A549 (cell line): Measurements from ENCODE around the gene RHBDL2. TPM values are rescaled to one million over a fixed set of nuclear protein-coding genes. Genes with fewer than 3 reads are reported as not detected.

Experiments
- ATAC-seq, 2 experiments: fragments of 200-7000 bp in 1 of 2; fragments of >200 bp in 1 of 2; cut with Nextera tagmentation in 1 of 2; cut with Tn5 transposase in 1 of 2; 3 replicates each; pipeline versions ENCODE4 v1.8.0 to v1.9.1; 2018 to 2020; ENCODE audit warnings: mild to moderate bottlenecking in 1 of 2, moderate library complexity in 1 of 2
- CTCF ChIA-PET: fragments of 300-600 bp; sonication (Branson Sonifier 250); formaldehyde crosslinking; extraction: SDS; loops from one replicate; lab custom pipeline; 2021; ENCODE audit warnings: antibody characterized with exemption, inconsistent platforms; lab: Yijun Ruan, JAX
- POLR2A ChIA-PET: fragments of 350-600 bp; formaldehyde crosslinking; extraction: SDS; loops from one replicate; lab custom pipeline; 2021; ENCODE audit warnings: antibody characterized with exemption, inconsistent platforms; lab: Yijun Ruan, JAX
- DNase-seq, 2 experiments: peaks; one replicate each; pipeline versions ENCODE4 v3.0.0 to v3.0.0-alpha.2; 2011 to 2016; ENCODE audit warnings: low read depth in 1 of 2, low spot score in 1 of 2
- FAIRE-seq: peaks from 2 replicates; lab custom pipeline; 2011; peaks lifted over from hg19 to GRCh38; lab: Jason Lieb, UNC
- H3K27ac ChIP-seq, 2 experiments: fragments of >200 bp; sonication (Bioruptor Twin); formaldehyde crosslinking; 3 replicates each; pipeline ENCODE4 v1.5.1; 2016 to 2017
- H3K4me1 ChIP-seq: fragments of >200 bp; sonication (Bioruptor Twin); formaldehyde crosslinking; 3 replicates; pipeline ENCODE4 v1.6.1; 2016
- H3K4me2 ChIP-seq: fragments of >200 bp; sonication (Bioruptor Twin); formaldehyde crosslinking; 3 replicates; pipeline ENCODE4 v1.6.1; 2016
- H3K4me3 ChIP-seq: fragments of >200 bp; sonication (Bioruptor Twin); formaldehyde crosslinking; 3 replicates; pipeline ENCODE4 v1.5.1; 2016
- H3K9me3 ChIP-seq: fragments of >200 bp; sonication (Bioruptor Twin); formaldehyde crosslinking; 3 replicates; pipeline ENCODE4 v1.6.1; 2016
- BCL3 ChIP-seq: fragments of >200 bp; sonication (Bioruptor Twin); formaldehyde crosslinking; IDR thresholded peaks from 3 replicates; pipeline ENCODE4 v1.6.1; 2016
- EHF ChIP-seq: fragments of 250-450 bp; sonication (Bioruptor Pico); IDR thresholded peaks from 2 replicates; pipeline ENCODE4 v1.5.0; 2020; ENCODE audit warnings: mild to moderate bottlenecking
- ESRRA ChIP-seq: fragments of 150-350 bp; IDR thresholded peaks from 2 replicates; pipeline ENCODE4 v1.6.1; 2014; ENCODE audit warnings: mild to moderate bottlenecking, low read length, borderline replicate concordance
- FOSB ChIP-seq: fragments of 250-450 bp; sonication (Bioruptor Pico); IDR thresholded peaks from 2 replicates; pipeline ENCODE4 v1.5.0; 2020; ENCODE audit warnings: mild to moderate bottlenecking, moderate library complexity
- FOXS1 ChIP-seq: fragments of 250-450 bp; sonication (Bioruptor Pico); IDR thresholded peaks from 2 replicates; pipeline ENCODE4 v1.5.0; 2020; ENCODE audit warnings: mild to moderate bottlenecking, moderate library complexity
- HOXB13 ChIP-seq: fragments of 250-450 bp; sonication (Bioruptor Pico); IDR thresholded peaks from 2 replicates; pipeline ENCODE4 v1.5.0; 2020; ENCODE audit warnings: low read depth, mild to moderate bottlenecking, moderate library complexity
- JUNB ChIP-seq: fragments of >200 bp; sonication (Bioruptor Twin); formaldehyde crosslinking; IDR thresholded peaks from 2 replicates; pipeline ENCODE4 v1.6.1; 2016
- KDM1A ChIP-seq: fragments of 200-600 bp; sonication (generic); IDR thresholded peaks from 2 replicates; pipeline ENCODE4 v1.6.1; 2016; ENCODE audit warnings: low read depth, mild to moderate bottlenecking
- KDM5A ChIP-seq: fragments of 200-600 bp; sonication (generic); IDR thresholded peaks from 2 replicates; pipeline ENCODE4 v1.6.1; 2016; ENCODE audit warnings: antibody characterized with exemption, mild to moderate bottlenecking
- MAFK ChIP-seq: fragments of 450-650 bp; IDR thresholded peaks from 2 replicates; pipeline ENCODE4 v1.6.1; 2014; ENCODE audit not compliant: partially characterized antibody
- MAZ ChIP-seq: fragments of 150-350 bp; IDR thresholded peaks from 2 replicates; pipeline ENCODE4 v1.6.1; 2014; ENCODE audit warnings: antibody characterized with exemption, low read depth, low read length, borderline replicate concordance
- MYC ChIP-seq: IDR thresholded peaks from 2 replicates; pipeline ENCODE4 v1.6.1; 2012; ENCODE audit warnings: mild to moderate bottlenecking, inconsistent platforms, low read length, improper control_type of control experiment, borderline replicate concordance
- NFE2L2 ChIP-seq: fragments of 150-350 bp; conservative IDR thresholded peaks from 2 replicates; pipeline ENCODE4 v1.6.1; 2014; ENCODE audit warnings: low read length
- NPAS2 ChIP-seq: fragments of 250-450 bp; sonication (Bioruptor Pico); IDR thresholded peaks from 2 replicates; pipeline ENCODE4 v1.8.0; 2022; ENCODE audit warnings: mild to moderate bottlenecking, moderate library complexity, borderline replicate concordance
- NR3C1 ChIP-seq: fragments of >200 bp; sonication (Bioruptor Twin); formaldehyde crosslinking; IDR thresholded peaks from 3 replicates; pipeline ENCODE4 v1.6.1; 2017
- SREBF2 ChIP-seq: fragments of 450-650 bp; IDR thresholded peaks from 2 replicates; pipeline ENCODE4 v1.6.1; 2014; ENCODE audit warnings: mild to moderate bottlenecking, moderate library complexity
- TFCP2L1 ChIP-seq: fragments of 250-450 bp; sonication (Bioruptor Pico); IDR thresholded peaks from 2 replicates; pipeline ENCODE4 v1.5.0; 2021; ENCODE audit warnings: mild to moderate bottlenecking
- TP53 ChIP-seq: fragments of 250-450 bp; sonication (Bioruptor Pico); IDR thresholded peaks from 2 replicates; pipeline ENCODE4 v1.5.0; 2021; ENCODE audit warnings: mild to moderate bottlenecking, moderate library complexity
- ZNF302 ChIP-seq: fragments of 250-450 bp; sonication (Bioruptor Pico); IDR thresholded peaks from 2 replicates; pipeline ENCODE4 v1.9.0; 2021; ENCODE audit warnings: inconsistent platforms, mild to moderate bottlenecking, moderate library complexity
- ZSCAN20 ChIP-seq: fragments of 250-450 bp; sonication (Bioruptor Pico); IDR thresholded peaks from 2 replicates; pipeline ENCODE4 v1.8.0; 2022; ENCODE audit warnings: mild to moderate bottlenecking, moderate library complexity
- WGBS: methylation state at CpG from one replicate; pipeline ENCODE4 v1.1.6; 2017; ENCODE audit errors: missing lambda C conversion rate; 5-methylcytosine and 5-hydroxymethylcytosine counted together
- polyA plus RNA-seq, 4 experiments: library from polyadenylated mRNA; depleted of rRNA in 3 of 4; stranded (reverse); fragments of >200 nt; fragmentation: RNase III in 1 of 4; extraction: RNeasy Plus Mini Kit Qiagen cat#74134 plus additional on column Dnase treatment in 1 of 4; gene quantifications; 2 replicates in 3 of 4; 3 replicates in 1 of 4; pipeline ENCODE4 v1.2.3, GENCODE V29; 2011 to 2017
- TF ChIP-seq, protein P1 (sequence below): fragments of 250-450 bp; sonication (Bioruptor Pico); IDR thresholded peaks from 2 replicates; pipeline ENCODE4 v1.5.0; 2021; ENCODE audit warnings: mild to moderate bottlenecking, moderate library complexity, borderline replicate concordance
- TF ChIP-seq, protein P2 (sequence below): fragments of 200-600 bp; sonication (generic); IDR thresholded peaks from 2 replicates; pipeline ENCODE4 v1.6.1; 2016; ENCODE audit warnings: antibody characterized with exemption, mild to moderate bottlenecking, moderate library complexity

Gene RHBDL2
- polyA plus RNA-seq, 2 of the 4 experiments (the other 2 are of a cell fraction): 2.6 to 3.6 TPM

GRCh38 chr1:38899560-38899959 is 42.1 kb downstream of the RHBDL2 start (continued):
- TF ChIP-seq FOXS1 (CRISPR knock-in tag) (no peak), EHF (CRISPR knock-in tag) (no peak), FOSB (CRISPR knock-in tag) (no peak), SREBF2 (no peak), KDM1A (no peak), TP53 (CRISPR knock-in tag) (no peak)

DNA sequence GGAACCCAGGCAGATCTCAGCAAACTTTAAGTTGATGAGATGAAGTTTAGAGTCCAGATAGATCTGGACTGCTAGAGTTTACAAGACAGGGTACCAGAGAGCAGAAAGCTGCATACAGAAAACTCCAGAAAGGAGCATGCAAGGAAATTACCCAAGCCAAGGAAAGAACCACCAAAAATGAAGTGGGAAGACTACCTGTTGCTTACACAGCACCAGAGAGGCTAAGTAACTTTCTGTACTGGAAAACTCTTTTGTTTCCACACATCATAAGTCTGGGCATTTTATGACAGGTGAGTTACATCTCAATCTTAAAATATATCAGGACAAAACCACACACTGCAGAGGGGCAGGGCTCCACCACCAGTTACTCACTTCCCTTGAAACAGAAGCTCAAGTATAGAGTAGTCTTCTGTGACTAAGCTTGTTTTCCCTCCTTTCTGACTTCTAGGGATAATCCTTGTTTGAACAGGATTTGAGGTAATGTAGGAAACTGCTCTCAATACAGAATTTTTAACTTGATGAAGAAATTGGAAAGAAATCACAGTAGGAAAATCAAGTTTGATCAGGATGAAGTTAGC is 42.9 kb downstream of the RHBDL2 start:
- H3K4me2 ChIP-seq: no peak overlapping the region
- no peak overlapping the region for H3K27ac ChIP-seq
- H3K4me1 ChIP-seq: no peaks in the 10 kb centered on the region
- CTCF ChIA-PET: interaction anchor here (1.0 kb wide), 1 partner anchor 11 kb away, joined by 3 read pairs; no protein-coding TSS in a partner anchor
- no peak for FAIRE-seq
- no peaks in the 10 kb centered on the region for H3K9me3 ChIP-seq
- POLR2A ChIA-PET: no interaction called here
- ATAC-seq: peak in 1 of 2 experiments; percentile 39; a peak in 1 of 6 replicates
- no peak overlapping the region for H3K4me3 ChIP-seq
- TF ChIP-seq NR3C1 (no peak), EHF (CRISPR knock-in tag) (no peak), NPAS2 (CRISPR knock-in tag) (no peak), NFE2L2 (no peak), MAZ (no peak), TFCP2L1 (CRISPR knock-in tag) (no peak), ZSCAN20 (CRISPR knock-in tag) (no peak), MAFK (no peak)
- no peak for DNase-seq

DNA sequence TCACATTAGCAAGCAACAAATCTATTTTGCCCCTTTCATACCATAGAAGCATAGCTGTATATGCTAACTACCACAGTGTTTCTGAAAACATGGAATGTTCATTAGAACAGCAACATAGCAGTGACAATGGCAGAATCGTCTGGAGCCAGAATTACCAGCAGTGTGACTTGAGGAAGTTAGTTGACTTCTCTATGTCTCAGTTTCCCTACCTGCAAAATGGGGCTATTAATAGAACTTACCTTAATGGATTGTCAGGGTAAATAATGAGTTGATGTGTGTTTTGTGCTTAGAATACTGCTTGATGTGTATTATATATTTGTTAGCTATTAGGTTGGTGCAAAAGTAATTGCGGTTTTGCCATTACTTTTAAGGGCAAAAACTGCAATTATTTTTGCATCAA is 45.5 kb downstream of the RHBDL2 start:
- Histone ChIP-seq H3K27ac (no peak overlapping the region), H3K9me3 (no peaks in the 10 kb centered on the region), H3K4me1 (no peaks in the 10 kb centered on the region), H3K4me3 (no peak overlapping the region), H3K4me2 (no peak overlapping the region)
- FAIRE-seq (no peak), DNase-seq (no peak), ATAC-seq (no peak)
- 99% methylated on average over 2 of the region's 2 CpGs for WGBS
- ChIA-PET CTCF (no interaction called here), POLR2A (no interaction called here)
- TF ChIP-seq FOSB (CRISPR knock-in tag) (no peak), JUNB (no peak), MYC (no peak), BCL3 (no peak), NFE2L2 (no peak), SREBF2 (no peak), KDM5A (no peak), ZNF302 (no peak)
- TF ChIP-seq, protein P1, sequence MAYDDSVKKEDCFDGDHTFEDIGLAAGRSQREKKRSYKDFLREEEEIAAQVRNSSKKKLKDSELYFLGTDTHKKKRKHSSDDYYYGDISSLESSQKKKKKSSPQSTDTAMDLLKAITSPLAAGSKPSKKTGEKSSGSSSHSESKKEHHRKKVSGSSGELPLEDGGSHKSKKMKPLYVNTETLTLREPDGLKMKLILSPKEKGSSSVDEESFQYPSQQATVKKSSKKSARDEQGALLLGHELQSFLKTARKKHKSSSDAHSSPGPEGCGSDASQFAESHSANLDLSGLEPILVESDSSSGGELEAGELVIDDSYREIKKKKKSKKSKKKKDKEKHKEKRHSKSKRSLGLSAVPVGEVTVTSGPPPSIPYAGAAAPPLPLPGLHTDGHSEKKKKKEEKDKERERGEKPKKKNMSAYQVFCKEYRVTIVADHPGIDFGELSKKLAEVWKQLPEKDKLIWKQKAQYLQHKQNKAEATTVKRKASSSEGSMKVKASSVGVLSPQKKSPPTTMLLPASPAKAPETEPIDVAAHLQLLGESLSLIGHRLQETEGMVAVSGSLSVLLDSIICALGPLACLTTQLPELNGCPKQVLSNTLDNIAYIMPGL (CRISPR knock-in tag): no peak

DNA sequence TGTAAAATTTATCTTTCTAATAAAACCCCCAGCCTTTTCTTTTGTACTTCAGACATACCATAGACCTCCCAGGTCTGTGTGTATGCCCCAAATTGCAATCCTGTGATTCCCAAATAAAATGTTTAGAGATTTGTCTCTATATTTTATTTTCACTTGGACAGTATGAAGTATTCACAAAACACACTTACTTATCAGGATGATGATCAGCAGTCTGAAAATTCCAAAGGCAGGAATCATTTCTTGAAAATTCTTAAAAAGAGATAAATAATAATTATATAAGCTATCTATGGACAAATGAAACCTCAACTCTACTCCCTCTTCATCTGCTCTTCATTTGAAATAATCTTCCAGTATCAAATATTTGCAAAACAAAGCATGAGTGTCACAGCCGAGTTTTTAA is 48.7 kb downstream of the RHBDL2 start:
- Histone ChIP-seq H3K4me3 (no peak overlapping the region), H3K4me1 (no peaks in the 10 kb centered on the region), H3K4me2 (no peak overlapping the region), H3K27ac (no peak overlapping the region), H3K9me3 (no peaks in the 10 kb centered on the region)
- TF ChIP-seq MAZ: no peak
- no peak for TF ChIP-seq NR3C1
- TF ChIP-seq ESRRA: no peak
- no peak for TF ChIP-seq KDM5A
- TF ChIP-seq TFCP2L1 (CRISPR knock-in tag): no peak
- no peak for TF ChIP-seq HOXB13 (CRISPR knock-in tag)
- TF ChIP-seq, protein P2, sequence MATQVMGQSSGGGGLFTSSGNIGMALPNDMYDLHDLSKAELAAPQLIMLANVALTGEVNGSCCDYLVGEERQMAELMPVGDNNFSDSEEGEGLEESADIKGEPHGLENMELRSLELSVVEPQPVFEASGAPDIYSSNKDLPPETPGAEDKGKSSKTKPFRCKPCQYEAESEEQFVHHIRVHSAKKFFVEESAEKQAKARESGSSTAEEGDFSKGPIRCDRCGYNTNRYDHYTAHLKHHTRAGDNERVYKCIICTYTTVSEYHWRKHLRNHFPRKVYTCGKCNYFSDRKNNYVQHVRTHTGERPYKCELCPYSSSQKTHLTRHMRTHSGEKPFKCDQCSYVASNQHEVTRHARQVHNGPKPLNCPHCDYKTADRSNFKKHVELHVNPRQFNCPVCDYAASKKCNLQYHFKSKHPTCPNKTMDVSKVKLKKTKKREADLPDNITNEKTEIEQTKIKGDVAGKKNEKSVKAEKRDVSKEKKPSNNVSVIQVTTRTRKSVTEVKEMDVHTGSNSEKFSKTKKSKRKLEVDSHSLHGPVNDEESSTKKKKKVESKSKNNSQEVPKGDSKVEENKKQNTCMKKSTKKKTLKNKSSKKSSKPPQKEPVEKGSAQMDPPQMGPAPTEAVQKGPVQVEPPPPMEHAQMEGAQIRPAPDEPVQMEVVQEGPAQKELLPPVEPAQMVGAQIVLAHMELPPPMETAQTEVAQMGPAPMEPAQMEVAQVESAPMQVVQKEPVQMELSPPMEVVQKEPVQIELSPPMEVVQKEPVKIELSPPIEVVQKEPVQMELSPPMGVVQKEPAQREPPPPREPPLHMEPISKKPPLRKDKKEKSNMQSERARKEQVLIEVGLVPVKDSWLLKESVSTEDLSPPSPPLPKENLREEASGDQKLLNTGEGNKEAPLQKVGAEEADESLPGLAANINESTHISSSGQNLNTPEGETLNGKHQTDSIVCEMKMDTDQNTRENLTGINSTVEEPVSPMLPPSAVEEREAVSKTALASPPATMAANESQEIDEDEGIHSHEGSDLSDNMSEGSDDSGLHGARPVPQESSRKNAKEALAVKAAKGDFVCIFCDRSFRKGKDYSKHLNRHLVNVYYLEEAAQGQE: no peak
- no peak for TF ChIP-seq NFE2L2
- POLR2A ChIA-PET: no interaction called here
- WGBS: 75% methylated on average over 1 of the region's 1 CpG
- no peak for ATAC-seq
- no peak for FAIRE-seq
- CTCF ChIA-PET: interaction anchor here (1.8 kb wide), 1 partner anchor 199 kb away, joined by 5 read pairs; no protein-coding TSS in a partner anchor
- no peak for DNase-seq
